GM12872 (cell line): Measurements from ENCODE around the gene GNA12.

Source experiments
- TF ChIP-seq, protein P1 (sequence below): IDR thresholded peaks from 3 replicates; pipeline ENCODE4 v1.5.1; 2011; ENCODE audit warnings: low read depth, mild to moderate bottlenecking, low read length, moderate library complexity; ENCODE audit not compliant: insufficient read depth

GNA12 gene

DNA sequence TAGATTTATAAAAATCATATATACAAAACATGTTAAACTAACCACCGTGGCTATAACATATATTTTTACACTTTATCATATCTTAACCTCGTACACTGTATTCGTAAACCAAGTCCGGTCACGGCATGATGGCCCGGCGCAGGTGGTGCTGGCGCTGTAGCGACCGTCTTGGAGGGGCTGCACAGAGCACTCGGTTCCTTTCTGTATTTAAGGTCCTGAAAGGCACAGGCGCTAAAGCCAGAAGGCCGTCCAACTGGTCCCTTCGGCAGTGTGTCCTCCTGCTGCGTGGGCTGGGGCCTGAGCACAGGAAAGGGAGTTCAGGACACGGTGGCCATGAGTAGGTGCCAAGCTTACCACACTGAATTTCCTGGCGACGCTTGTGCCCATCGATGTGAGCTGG, 122.3 kb downstream of the GNA12 start:
- TF ChIP-seq, protein P1, sequence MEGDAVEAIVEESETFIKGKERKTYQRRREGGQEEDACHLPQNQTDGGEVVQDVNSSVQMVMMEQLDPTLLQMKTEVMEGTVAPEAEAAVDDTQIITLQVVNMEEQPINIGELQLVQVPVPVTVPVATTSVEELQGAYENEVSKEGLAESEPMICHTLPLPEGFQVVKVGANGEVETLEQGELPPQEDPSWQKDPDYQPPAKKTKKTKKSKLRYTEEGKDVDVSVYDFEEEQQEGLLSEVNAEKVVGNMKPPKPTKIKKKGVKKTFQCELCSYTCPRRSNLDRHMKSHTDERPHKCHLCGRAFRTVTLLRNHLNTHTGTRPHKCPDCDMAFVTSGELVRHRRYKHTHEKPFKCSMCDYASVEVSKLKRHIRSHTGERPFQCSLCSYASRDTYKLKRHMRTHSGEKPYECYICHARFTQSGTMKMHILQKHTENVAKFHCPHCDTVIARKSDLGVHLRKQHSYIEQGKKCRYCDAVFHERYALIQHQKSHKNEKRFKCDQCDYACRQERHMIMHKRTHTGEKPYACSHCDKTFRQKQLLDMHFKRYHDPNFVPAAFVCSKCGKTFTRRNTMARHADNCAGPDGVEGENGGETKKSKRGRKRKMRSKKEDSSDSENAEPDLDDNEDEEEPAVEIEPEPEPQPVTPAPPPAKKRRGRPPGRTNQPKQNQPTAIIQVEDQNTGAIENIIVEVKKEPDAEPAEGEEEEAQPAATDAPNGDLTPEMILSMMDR, result no peak

DNA sequence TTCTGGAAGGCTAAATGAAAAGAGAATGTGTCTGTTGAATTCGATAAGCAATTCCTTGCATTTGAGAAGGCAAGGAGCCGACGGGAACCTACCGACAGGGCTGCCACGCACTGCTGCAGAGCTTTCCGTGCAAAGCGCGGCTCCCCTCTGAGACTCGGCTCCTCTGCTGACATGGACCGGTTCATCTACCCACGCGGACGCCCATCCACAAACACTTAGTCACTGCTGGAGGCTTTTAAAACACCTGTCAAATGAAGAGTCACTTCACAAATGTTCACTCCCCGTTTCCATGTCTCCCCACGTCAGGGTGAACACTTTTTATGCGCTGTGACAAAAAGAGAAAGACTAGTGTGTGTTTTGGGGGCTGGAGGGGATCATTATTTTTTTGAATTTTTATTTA, 124.1 kb downstream of the GNA12 start:
- TF ChIP-seq, protein P1, result no peak

DNA sequence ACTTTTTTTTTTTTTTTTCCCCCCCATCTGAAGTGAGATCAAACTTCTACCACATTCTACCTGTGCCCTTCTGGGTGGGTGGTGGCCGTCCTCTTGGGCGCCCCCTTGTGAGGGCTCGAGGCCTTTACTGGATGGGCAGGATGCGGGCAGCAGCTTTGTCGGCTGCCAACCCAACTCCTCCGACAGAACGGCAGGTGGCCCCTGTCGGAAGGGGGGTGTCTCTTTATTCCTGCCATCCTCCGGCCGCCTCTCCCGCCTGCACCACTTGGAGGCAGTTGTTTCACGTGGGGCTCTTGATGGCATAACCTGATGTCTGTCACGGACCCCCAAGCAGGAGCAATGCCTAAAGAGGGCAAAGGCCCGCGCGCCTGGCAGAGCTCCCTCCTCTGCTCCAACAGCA, 125.1 kb downstream of the GNA12 start:
- TF ChIP-seq, protein P1, result peak; percentile 70

DNA sequence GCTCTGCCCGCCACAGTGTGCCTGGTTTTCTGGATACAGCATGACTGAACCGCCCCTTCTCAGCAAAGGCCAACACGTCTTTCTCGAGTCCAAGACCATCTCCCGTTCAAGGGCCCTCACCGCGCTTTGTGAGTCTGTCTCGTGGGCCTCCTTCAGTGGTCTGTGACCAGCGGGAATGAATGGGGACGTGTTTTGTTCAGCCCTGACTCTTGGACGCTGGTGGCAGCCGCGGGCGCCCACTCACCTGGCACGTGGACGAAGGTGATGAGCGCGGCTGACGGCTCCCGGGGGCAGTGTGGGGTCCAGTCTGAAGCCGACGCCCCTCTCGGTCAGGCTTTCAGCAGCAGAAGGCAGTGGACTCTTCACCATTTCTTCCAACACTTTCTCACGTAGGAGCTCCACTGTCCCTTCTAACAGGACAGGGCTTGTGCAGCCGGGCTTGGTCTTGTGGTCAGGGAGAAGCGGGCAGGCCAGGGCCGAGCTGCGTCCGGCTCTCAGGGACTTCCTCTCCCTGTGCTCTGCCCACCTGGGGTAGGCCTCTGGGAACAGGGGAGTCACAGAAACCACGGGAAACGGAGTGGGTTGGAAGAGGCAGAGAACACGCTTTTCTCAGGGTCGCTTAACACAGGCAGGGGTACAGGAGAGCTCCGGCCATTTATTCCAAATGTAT, 125.7 kb downstream of the GNA12 start:
- TF ChIP-seq, protein P1, result no peak

DNA sequence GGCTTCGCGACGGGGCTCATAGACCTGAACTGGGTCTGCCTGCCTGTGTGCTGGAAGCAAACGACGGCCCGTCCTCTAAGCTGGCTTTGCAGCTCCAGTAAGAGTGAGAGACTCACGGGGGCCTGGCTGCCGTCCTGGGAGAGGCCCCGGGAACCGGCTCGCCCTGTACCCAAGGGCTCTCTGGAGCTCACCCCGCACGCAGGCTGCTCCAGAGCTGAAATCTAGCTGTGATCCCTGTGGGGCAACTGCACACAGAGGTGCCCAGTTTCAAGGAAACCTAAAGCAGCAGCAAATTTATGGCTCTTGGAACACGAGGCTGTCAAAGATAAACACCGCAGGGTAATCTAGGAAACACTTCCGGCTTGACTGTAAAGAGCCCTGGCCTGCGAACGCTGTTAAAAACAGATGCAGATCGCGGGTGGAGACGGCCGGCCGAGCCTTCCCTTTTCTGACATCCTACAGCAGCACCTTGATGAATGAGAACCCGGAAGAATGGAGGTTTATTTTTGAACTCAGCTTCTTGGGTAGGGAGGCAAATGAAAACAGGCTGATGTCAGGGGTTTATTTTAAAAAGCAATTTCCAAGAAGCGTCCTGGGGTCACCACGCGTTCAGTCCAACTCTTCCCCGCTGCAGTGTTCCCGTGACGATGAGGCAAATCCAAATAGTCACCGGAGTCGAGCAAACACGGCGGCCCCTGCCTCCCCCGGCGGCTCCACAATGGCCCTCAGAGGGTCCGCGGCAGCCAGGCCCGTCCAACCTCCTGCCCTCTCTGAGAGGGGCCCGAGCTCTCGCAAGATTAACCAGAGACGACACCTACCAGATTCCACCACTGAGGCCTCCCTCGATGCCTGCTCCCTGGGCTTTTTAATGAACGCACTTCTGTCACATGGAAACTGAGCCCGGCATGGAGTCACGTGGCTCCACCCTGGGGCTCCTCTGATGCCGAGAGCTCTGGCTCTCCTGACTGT, 126.5 kb downstream of the GNA12 start:
- TF ChIP-seq, protein P1, result no peak

DNA sequence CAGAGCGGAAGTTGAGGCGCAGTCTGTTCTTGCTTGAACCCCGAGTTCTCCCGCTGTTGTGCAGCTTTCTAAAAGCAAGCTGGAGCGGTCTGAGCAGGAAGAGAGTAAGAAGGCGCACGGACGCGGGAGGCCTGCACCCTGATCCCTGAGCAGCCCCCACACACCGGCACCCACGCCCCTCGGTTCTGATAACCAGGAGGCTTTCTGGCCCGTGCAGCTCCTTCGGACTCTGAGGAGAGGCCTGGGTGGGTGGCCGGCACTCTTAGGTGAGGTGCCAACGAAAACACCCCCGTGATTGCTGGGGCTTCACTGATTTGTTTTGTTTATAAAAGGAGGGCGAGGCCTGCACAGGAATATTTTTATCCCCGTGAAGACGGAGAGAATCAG, 127.2 kb downstream of the GNA12 start:
- TF ChIP-seq, protein P1, result no peak

DNA sequence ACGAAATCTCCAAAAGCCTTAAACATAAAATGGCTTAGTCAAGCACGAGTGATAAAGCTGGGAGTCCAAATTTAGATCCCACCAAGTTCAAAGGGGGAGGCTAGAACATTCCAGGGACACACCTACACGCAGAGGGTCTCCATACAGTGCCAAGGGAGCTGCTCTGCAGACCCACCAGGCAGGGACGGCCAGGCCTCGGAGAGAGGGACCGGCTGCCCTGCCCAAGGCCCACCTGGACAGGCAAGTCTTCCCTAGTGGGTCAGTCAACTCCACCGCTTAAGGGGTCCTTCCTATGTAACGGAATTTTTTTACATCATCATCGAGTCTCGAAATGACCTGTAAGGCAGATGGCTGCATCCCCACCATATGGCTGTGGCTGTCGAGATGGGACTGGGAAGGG, 127.6 kb downstream of the GNA12 start:
- TF ChIP-seq, protein P1, result no peak
